ENCODE results near the gene CHST7. TPM values are rescaled to one million over a fixed set of nuclear protein-coding genes. Genes with fewer than 3 reads are reported as not detected.

CHST7 gene
- total RNA-seq, 1 experiment from 2014 or later: 6.1 TPM

- in situ Hi-C loops (cut with HindIII; ENCODE audit: low pct_unique_long_range_greater_than_20kb, low sequenced_read_pairs): no loop called here
- ATAC-seq: peak; percentile 93
- BruUV-seq (replicated peaks): no TSS peak
These were observed 28.2 kb upstream of the CHST7 start, which contains the start of gene ZNF674 for GRCh38 chrX:46545111-46546005. ZNF674 (minus strand) TSS chrX:46545421; CDS start chrX:46542087, 3,334 bp downstream.

More at GRCh38 chrX:46545111-46546005, 28.2 kb upstream of the CHST7 start, which contains the start of gene ZNF674:
- H3K27ac ChIP-seq (ENCODE audit: low read length): peak within 1 kb of the TSS; percentile 95
- peaks cover 24% of the 10 kb centered on the region for H3K4me1 ChIP-seq (ENCODE audit: control insufficient read depth, insufficient read depth, low read length)
- H3K27me3 ChIP-seq (ENCODE audit: control insufficient read depth, insufficient read depth, low read length): no peaks in the 10 kb centered on the region
- ChIA-PET CTCF (no interaction called here), POLR2A (no interaction called here)
- TF ChIP-seq CTCF (IDR thresholded peaks at IDR 0.05): no peak; the same call in 1 of the 2 replicates
- peak; percentile 80 for TF ChIP-seq POLR2AphosphoS5 (IDR thresholded peaks at IDR 0.05; ENCODE audit: low read depth, low read length)
- TF ChIP-seq REST (IDR thresholded peaks at IDR 0.05; ENCODE audit: insufficient read depth in 1 of 2, low read depth in 2 of 2, low read length in 1 of 2): no peak
- TF ChIP-seq TCF7L2 (IDR thresholded peaks at IDR 0.05; ENCODE audit: low read depth, low read length): peak; percentile 52; the same call in 1 of the 2 replicates
- peak; percentile 36; the same call in 1 of the 2 replicates for TF ChIP-seq SIN3A (IDR thresholded peaks at IDR 0.05; ENCODE audit: borderline replicate concordance, insufficient read depth, low read depth, low read length)
- intact Hi-C loops (cut with micrococcal nuclease; ENCODE audit: unreplicated experiment): no loop called here
- H3K9me3 ChIP-seq (ENCODE audit: control insufficient read depth, insufficient read depth, low read depth, low read length): no peaks in the 10 kb centered on the region
- H3K4me3 ChIP-seq (ENCODE audit: low read depth in 2 of 2, low read length in 2 of 2): peak within 1 kb of the TSS; percentile 96 to 99
- peaks cover 2% of the 10 kb centered on the region; the same call in 1 of the 2 replicates for H3K36me3 ChIP-seq (ENCODE audit: control insufficient read depth, insufficient read depth, low read length)
- DNase-seq (ENCODE audit: low read depth, low spot score): peak; percentile 69
